GM12878 (cell line): Measurements from ENCODE around the gene MAP6D1. TPM values are rescaled to one million over a fixed set of nuclear protein-coding genes. Genes with fewer than 3 reads are reported as not detected.

Experiments
- ATAC-seq: fragments of 200-7000 bp; cut with Tn5 transposase; 3 replicates; pipeline ENCODE4 v1.9.1; 2020; ENCODE audit warnings: mild to moderate bottlenecking, moderate library complexity
- BruUV-seq: library from RNA; stranded (reverse); fragments of 400-500 nt; replicated peaks from 2 replicates; lab custom pipeline; 2021; lab: Mats Ljungman, UMichigan
- CTCF ChIA-PET: fragments of 300-600 bp; sonication (Branson Sonifier 250); formaldehyde crosslinking; extraction: SDS; loops from one replicate; lab custom pipeline; 2021; ENCODE audit warnings: inconsistent platforms; lab: Yijun Ruan, JAX
- POLR2A ChIA-PET: fragments of 350-600 bp; formaldehyde crosslinking; extraction: SDS; loops from one replicate; lab custom pipeline; 2021; ENCODE audit warnings: inconsistent platforms; lab: Charles Lee
- RAD21 ChIA-PET: fragments of 300-600 bp; sonication (Branson Sonifier 250); formaldehyde crosslinking; loops from one replicate; lab custom pipeline; 2023; ENCODE audit warnings: antibody characterized with exemption; ENCODE audit not compliant: unreplicated experiment; lab: Charles Lee
- SMC1A ChIA-PET: fragments of 300-600 bp; sonication (Branson Sonifier 250); formaldehyde crosslinking; loops from one replicate; lab custom pipeline; 2023; ENCODE audit not compliant: unreplicated experiment, uncharacterized antibody; lab: Charles Lee
- DNase-seq: peaks from one replicate; pipeline ENCODE4 v3.0.0-alpha.2; 2011; ENCODE audit warnings: low read depth, low spot score
- FAIRE-seq: peaks from 3 replicates; lab custom pipeline; 2011; peaks lifted over from hg19 to GRCh38; lab: Jason Lieb, UNC
- H2AFZ ChIP-seq: 2 replicates; pipeline ENCODE4 v1.6.0; 2011; ENCODE audit warnings: low read depth, low read length, control low read depth; ENCODE audit not compliant: control insufficient read depth
- H3K27ac ChIP-seq: 2 replicates; pipeline ENCODE4 v1.5.1; 2011; ENCODE audit warnings: control low read depth; ENCODE audit not compliant: control insufficient read depth, insufficient read depth
- H3K27me3 ChIP-seq, 2 experiments: replicated peaks in 1 of 2; 2 replicates each; pipeline versions ENCODE4 v1.6.0 to v1.6.1; 2011; ENCODE audit warnings: low read length in 1 of 2; ENCODE audit not compliant: control insufficient read depth in 2 of 2, insufficient read depth in 2 of 2
- H3K36me3 ChIP-seq, 2 experiments: 2 replicates each; pipeline ENCODE4 v1.5.1; 2011; ENCODE audit warnings: low read length in 1 of 2; ENCODE audit not compliant: control insufficient read depth in 2 of 2, insufficient read depth in 2 of 2
- H3K4me1 ChIP-seq: 2 replicates; pipeline ENCODE4 v1.6.1; 2011; ENCODE audit warnings: mild to moderate bottlenecking, low read length, moderate library complexity, mixed read lengths; ENCODE audit not compliant: control insufficient read depth, insufficient read depth
- H3K4me2 ChIP-seq: 2 replicates; pipeline ENCODE4 v1.6.0; 2011; ENCODE audit warnings: control low read depth; ENCODE audit not compliant: control insufficient read depth, insufficient read depth
- H3K4me3 ChIP-seq: fragments of 200-600 bp; sonication (generic); 2 replicates; pipeline ENCODE4 v1.5.1; 2016
- H3K79me2 ChIP-seq: 2 replicates; pipeline ENCODE4 v1.6.0; 2011; ENCODE audit warnings: low read length; ENCODE audit not compliant: control insufficient read depth, insufficient read depth
- H3K9ac ChIP-seq: 2 replicates; pipeline ENCODE4 v1.8.0; 2011; ENCODE audit warnings: low read length, control low read depth, mixed read lengths; ENCODE audit not compliant: control insufficient read depth, insufficient read depth
- H3K9me3 ChIP-seq: replicated peaks from 3 replicates; pipeline ENCODE4 v1.5.1; 2011; ENCODE audit warnings: mild to moderate bottlenecking, low read length; ENCODE audit not compliant: control insufficient read depth, insufficient read depth
- H4K20me1 ChIP-seq: 2 replicates; pipeline ENCODE4 v1.6.0; 2011; ENCODE audit not compliant: control insufficient read depth, insufficient read depth
- BHLHE40 ChIP-seq, 2 experiments: fragments of 450-650 bp in 1 of 2; IDR thresholded peaks; 2 replicates each; pipeline ENCODE4 v1.6.1; 2011 to 2017; ENCODE audit warnings: low read depth in 2 of 2, borderline replicate concordance in 1 of 2, improper control_type of control experiment in 1 of 2, low read length in 1 of 2, mild to moderate bottlenecking in 1 of 2
- CREM ChIP-seq: IDR thresholded peaks from 2 replicates; pipeline ENCODE4 v1.6.1; 2014; ENCODE audit warnings: antibody characterized with exemption, low read depth
- ESRRA ChIP-seq: IDR thresholded peaks from 2 replicates; pipeline ENCODE4 v1.6.1; 2012; ENCODE audit warnings: mild to moderate bottlenecking, low read length, improper control_type of control experiment
- GATAD2B ChIP-seq: fragments of 450-650 bp; conservative IDR thresholded peaks from 2 replicates; pipeline ENCODE4 v1.6.1; 2017; ENCODE audit warnings: low read depth, mild to moderate bottlenecking, moderate library complexity
- JUND ChIP-seq: IDR thresholded peaks from 2 replicates; pipeline ENCODE4 v1.6.1; 2012; ENCODE audit warnings: low read depth, mild to moderate bottlenecking, low read length, improper control_type of control experiment, moderate library complexity
- KDM1A ChIP-seq: fragments of 200-600 bp; sonication (generic); IDR thresholded peaks from 2 replicates; pipeline ENCODE4 v1.6.1; 2016; ENCODE audit warnings: borderline replicate concordance
- NFYB ChIP-seq: IDR thresholded peaks from 2 replicates; pipeline ENCODE4 v1.6.1; 2011; ENCODE audit warnings: low read depth, mild to moderate bottlenecking, low read length, improper control_type of control experiment, moderate library complexity; ENCODE audit not compliant: insufficient read depth
- POLR2A ChIP-seq: IDR thresholded peaks from 2 replicates; pipeline ENCODE4 v1.6.1; 2011; ENCODE audit warnings: low read depth, mild to moderate bottlenecking, low read length
- POU2F2 ChIP-seq: IDR thresholded peaks from 3 replicates; pipeline ENCODE4 v1.6.1; 2011; ENCODE audit warnings: low read depth, mild to moderate bottlenecking, low read length, borderline replicate concordance
- RBBP5 ChIP-seq: fragments of 200-600 bp; sonication (generic); conservative IDR thresholded peaks from 2 replicates; pipeline ENCODE4 v1.6.1; 2016
- STAT1 ChIP-seq: fragments of 450-650 bp; conservative IDR thresholded peaks from 2 replicates; pipeline ENCODE4 v1.6.1; 2014; ENCODE audit warnings: antibody characterized with exemption, mild to moderate bottlenecking
- TCF3 ChIP-seq: IDR thresholded peaks from 2 replicates; pipeline ENCODE4 v1.6.1; 2012; ENCODE audit warnings: low read depth, mild to moderate bottlenecking, low read length, borderline replicate concordance; ENCODE audit not compliant: insufficient read depth
- ZZZ3 ChIP-seq: IDR thresholded peaks from 2 replicates; pipeline ENCODE4 v1.6.1; 2011; ENCODE audit warnings: low read depth; ENCODE audit not compliant: control insufficient read depth, insufficient read length
- WGBS: methylation state at CpG from one replicate; pipeline ENCODE4 v1.1.6; 2016; ENCODE audit warnings: low lambda C conversion rate; ENCODE audit not compliant: insufficient replicate concordance, insufficient coverage; ENCODE audit errors: missing lambda C conversion rate; 5-methylcytosine and 5-hydroxymethylcytosine counted together
- in situ Hi-C: fragments of 300-500 bp; cut with MboI; formaldehyde crosslinking; loops from 9 replicates; pipeline ENCODE4 v1.14.3; 2018; ENCODE audit warnings: mixed read lengths
- intact Hi-C: fragments of 100-400 bp; cut with micrococcal nuclease; formaldehyde crosslinking; loops from one replicate; pipeline ENCODE4 v1.14.2; 2022; ENCODE audit not compliant: unreplicated experiment
- polyA plus RNA-seq, 11 experiments: library from polyadenylated mRNA; depleted of rRNA in 4 of 11; unstranded in 6 of 11; stranded (reverse) in 5 of 11; fragments of >200 nt; fragmentation: Nextera tagmentation in 4 of 11; fragmentation: Illumina TruSeq in 1 of 11; extraction: Ambion mirVana in 4 of 11; extraction: Trizol in 1 of 11; gene quantifications; 1 replicate in 1 of 11; 2 replicates in 10 of 11; pipeline versions ENCODE4 v1.2.1 to v1.2.3, GENCODE V29; 2011 to 2016; ENCODE audit warnings: inconsistent platforms in 2 of 11, missing spikeins in 2 of 11, low read depth in 1 of 11
- total RNA-seq, 4 experiments: library from RNA; depleted of rRNA in 3 of 4; stranded (reverse); fragments of >200 nt in 3 of 4; fragmentation: Illumina TruSeq in 1 of 4; extraction: Trizol in 1 of 4; gene quantifications; 2 replicates each; pipeline versions ENCODE4 v1.2.1 to v1.2.3, GENCODE V29; 2013 to 2021
- TF ChIP-seq, protein P1 (sequence below): IDR thresholded peaks from 2 replicates; pipeline ENCODE4 v1.6.1; 2012; ENCODE audit warnings: improper control_type of control experiment, low read depth, low read length; ENCODE audit not compliant: insufficient replicate concordance
- TF ChIP-seq, protein P2 (sequence below): fragments of 450-650 bp; IDR thresholded peaks from 2 replicates; pipeline ENCODE4 v1.6.1; 2018; ENCODE audit warnings: mild to moderate bottlenecking, low read depth, moderate library complexity; ENCODE audit not compliant: partially characterized antibody
- TF ChIP-seq, protein P3 (sequence below): IDR thresholded peaks from 2 replicates; pipeline ENCODE4 v1.6.1; 2011; ENCODE audit warnings: borderline replicate concordance, low read depth, mild to moderate bottlenecking, moderate library complexity, low read length; ENCODE audit not compliant: insufficient read depth, poor library complexity, severe bottlenecking

Gene MAP6D1
- total and polyA plus RNA-seq, 10 of the 15 experiments (the other 5 are each of a cell fraction or from before 2014, with no cell fraction given) = 0.50 to 2.2 (median 1.2) TPM; not detected in 3

DNA sequence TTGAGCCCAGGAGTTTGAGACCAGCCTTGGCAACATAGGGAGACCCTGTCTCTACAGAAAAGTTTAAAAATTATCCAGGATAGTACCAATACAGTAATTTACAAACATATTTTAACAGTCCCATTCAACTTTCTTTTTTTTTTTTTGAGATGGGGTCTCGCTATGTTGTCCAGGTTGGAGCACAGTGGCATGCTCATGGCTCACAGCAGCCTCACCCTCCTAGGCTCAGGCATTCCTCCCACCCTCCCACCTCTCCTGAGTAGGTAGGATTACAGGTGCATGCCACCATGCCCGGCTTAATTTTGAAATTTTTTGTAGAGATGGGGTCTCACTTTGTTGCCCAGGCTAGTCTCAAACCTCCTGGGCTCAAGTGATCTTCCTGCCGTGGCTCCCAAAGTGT, 12.5 kb upstream of the MAP6D1 start:
- RAD21 ChIA-PET = no interaction called here
- no TSS peak for BruUV-seq
- no peak for TF ChIP-seq GATAD2B
- TF ChIP-seq, protein P1, sequence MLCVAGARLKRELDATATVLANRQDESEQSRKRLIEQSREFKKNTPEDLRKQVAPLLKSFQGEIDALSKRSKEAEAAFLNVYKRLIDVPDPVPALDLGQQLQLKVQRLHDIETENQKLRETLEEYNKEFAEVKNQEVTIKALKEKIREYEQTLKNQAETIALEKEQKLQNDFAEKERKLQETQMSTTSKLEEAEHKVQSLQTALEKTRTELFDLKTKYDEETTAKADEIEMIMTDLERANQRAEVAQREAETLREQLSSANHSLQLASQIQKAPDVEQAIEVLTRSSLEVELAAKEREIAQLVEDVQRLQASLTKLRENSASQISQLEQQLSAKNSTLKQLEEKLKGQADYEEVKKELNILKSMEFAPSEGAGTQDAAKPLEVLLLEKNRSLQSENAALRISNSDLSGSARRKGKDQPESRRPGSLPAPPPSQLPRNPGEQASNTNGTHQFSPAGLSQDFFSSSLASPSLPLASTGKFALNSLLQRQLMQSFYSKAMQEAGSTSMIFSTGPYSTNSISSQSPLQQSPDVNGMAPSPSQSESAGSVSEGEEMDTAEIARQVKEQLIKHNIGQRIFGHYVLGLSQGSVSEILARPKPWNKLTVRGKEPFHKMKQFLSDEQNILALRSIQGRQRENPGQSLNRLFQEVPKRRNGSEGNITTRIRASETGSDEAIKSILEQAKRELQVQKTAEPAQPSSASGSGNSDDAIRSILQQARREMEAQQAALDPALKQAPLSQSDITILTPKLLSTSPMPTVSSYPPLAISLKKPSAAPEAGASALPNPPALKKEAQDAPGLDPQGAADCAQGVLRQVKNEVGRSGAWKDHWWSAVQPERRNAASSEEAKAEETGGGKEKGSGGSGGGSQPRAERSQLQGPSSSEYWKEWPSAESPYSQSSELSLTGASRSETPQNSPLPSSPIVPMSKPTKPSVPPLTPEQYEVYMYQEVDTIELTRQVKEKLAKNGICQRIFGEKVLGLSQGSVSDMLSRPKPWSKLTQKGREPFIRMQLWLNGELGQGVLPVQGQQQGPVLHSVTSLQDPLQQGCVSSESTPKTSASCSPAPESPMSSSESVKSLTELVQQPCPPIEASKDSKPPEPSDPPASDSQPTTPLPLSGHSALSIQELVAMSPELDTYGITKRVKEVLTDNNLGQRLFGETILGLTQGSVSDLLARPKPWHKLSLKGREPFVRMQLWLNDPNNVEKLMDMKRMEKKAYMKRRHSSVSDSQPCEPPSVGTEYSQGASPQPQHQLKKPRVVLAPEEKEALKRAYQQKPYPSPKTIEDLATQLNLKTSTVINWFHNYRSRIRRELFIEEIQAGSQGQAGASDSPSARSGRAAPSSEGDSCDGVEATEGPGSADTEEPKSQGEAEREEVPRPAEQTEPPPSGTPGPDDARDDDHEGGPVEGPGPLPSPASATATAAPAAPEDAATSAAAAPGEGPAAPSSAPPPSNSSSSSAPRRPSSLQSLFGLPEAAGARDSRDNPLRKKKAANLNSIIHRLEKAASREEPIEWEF = no peak
- TF ChIP-seq ZZZ3 = no peak
- no peak for TF ChIP-seq NFYB
- no peak for TF ChIP-seq STAT1
- no peak for TF ChIP-seq POU2F2
- no peak for TF ChIP-seq CREM
- TF ChIP-seq BHLHE40 (IDR thresholded peaks at IDR 0.05; ENCODE audit: borderline replicate concordance in 1 of 2, low read depth in 2 of 2, low read length in 1 of 2) = no peak
- no peak for TF ChIP-seq POLR2A
- no peak for TF ChIP-seq TCF3
- TF ChIP-seq, protein P2, sequence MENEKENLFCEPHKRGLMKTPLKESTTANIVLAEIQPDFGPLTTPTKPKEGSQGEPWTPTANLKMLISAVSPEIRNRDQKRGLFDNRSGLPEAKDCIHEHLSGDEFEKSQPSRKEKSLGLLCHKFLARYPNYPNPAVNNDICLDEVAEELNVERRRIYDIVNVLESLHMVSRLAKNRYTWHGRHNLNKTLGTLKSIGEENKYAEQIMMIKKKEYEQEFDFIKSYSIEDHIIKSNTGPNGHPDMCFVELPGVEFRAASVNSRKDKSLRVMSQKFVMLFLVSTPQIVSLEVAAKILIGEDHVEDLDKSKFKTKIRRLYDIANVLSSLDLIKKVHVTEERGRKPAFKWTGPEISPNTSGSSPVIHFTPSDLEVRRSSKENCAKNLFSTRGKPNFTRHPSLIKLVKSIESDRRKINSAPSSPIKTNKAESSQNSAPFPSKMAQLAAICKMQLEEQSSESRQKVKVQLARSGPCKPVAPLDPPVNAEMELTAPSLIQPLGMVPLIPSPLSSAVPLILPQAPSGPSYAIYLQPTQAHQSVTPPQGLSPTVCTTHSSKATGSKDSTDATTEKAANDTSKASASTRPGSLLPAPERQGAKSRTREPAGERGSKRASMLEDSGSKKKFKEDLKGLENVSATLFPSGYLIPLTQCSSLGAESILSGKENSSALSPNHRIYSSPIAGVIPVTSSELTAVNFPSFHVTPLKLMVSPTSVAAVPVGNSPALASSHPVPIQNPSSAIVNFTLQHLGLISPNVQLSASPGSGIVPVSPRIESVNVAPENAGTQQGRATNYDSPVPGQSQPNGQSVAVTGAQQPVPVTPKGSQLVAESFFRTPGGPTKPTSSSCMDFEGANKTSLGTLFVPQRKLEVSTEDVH = no peak
- no peak for TF ChIP-seq RBBP5
- no peak for TF ChIP-seq ESRRA
- TF ChIP-seq KDM1A = no peak
- TF ChIP-seq JUND = no peak
- TF ChIP-seq, protein P3, sequence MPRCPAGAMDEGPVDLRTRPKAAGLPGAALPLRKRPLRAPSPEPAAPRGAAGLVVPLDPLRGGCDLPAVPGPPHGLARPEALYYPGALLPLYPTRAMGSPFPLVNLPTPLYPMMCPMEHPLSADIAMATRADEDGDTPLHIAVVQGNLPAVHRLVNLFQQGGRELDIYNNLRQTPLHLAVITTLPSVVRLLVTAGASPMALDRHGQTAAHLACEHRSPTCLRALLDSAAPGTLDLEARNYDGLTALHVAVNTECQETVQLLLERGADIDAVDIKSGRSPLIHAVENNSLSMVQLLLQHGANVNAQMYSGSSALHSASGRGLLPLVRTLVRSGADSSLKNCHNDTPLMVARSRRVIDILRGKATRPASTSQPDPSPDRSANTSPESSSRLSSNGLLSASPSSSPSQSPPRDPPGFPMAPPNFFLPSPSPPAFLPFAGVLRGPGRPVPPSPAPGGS = no peak

More for the DNA sequence above, 12.5 kb upstream of the MAP6D1 start:
- H3K27me3 ChIP-seq = no peaks in the 10 kb centered on the region
- no peak overlapping the region for H3K9ac ChIP-seq
- ChIA-PET SMC1A (no interaction called here), POLR2A (no interaction called here), CTCF (no interaction called here)
- intact Hi-C loops = no loop called here
- no peaks in the 10 kb centered on the region for H3K9me3 ChIP-seq
- no peaks in the 10 kb centered on the region for H4K20me1 ChIP-seq
- no peak overlapping the region for H2AFZ ChIP-seq
- H3K4me2 ChIP-seq = no peak overlapping the region
- ATAC-seq (no peak), DNase-seq (no peak), FAIRE-seq (no peak)
- peaks cover 5 to 24% of the 10 kb centered on the region in 2 experiments for H3K36me3 ChIP-seq
- in situ Hi-C loops = no loop called here
- WGBS = 95% methylated on average over 2 of the region's 3 CpGs
- H3K27ac ChIP-seq = no peak overlapping the region
- no peaks in the 10 kb centered on the region for H3K79me2 ChIP-seq
- no peaks in the 10 kb centered on the region for H3K4me1 ChIP-seq
- H3K4me3 ChIP-seq = no peak overlapping the region
